GM18498 (cell line): ENCODE data around the gene TTC27.
"Not testable (repeated sequence)": the region's sequence is repeated elsewhere in the genome, so short reads cannot be mapped to it uniquely, and the experiment has no call there.

ENCODE experiments used
- ATAC-seq: cut with Tn5 transposase; IDR thresholded peaks from one replicate; pipeline ENCODE4 v1.9.1; 2021; ENCODE audit warnings: mild to moderate bottlenecking, moderate library complexity; ENCODE audit not compliant: unreplicated experiment

Gene TTC27

GRCh38 chr2:32627814-32628579 is at the start of gene TTC27:
TSS of gene TTC27 (plus strand) at chr2:32628050. CDS start at chr2:32628293, 243 bp downstream.
- ATAC-seq = peak; percentile 99

GRCh38 chr2:32591669-32592463 is 36.0 kb upstream of the TTC27 start:
- no peak for ATAC-seq

GRCh38 chr2:32594573-32594972 is 33.3 kb upstream of the TTC27 start:
- ATAC-seq = no peak

GRCh38 chr2:32611366-32611765 is 16.5 kb upstream of the TTC27 start:
- no peak for ATAC-seq

GRCh38 chr2:32611771-32612170 is 16.1 kb upstream of the TTC27 start:
- no peak for ATAC-seq

GRCh38 chr2:32614084-32614483 is 13.8 kb upstream of the TTC27 start:
- ATAC-seq = no peak

GRCh38 chr2:32617599-32618189 is 10.2 kb upstream of the TTC27 start:
- no peak for ATAC-seq

- ATAC-seq = no peak
These were observed 5.1 kb upstream of the TTC27 start for GRCh38 chr2:32622570-32623310.

GRCh38 chr2:32623311-32623706 is 4.5 kb upstream of the TTC27 start:
- no peak for ATAC-seq

GRCh38 chr2:32624812-32625211 is 3.0 kb upstream of the TTC27 start:
- no peak for ATAC-seq

GRCh38 chr2:32626639-32627221 is 1.1 kb upstream of the TTC27 start:
- no peak for ATAC-seq

- peak; percentile 40 for ATAC-seq
These were observed 423 bp upstream of the TTC27 start for GRCh38 chr2:32627441-32627813.

GRCh38 chr2:32632089-32632488 is 4.2 kb downstream of the TTC27 start:
- ATAC-seq = no peak

GRCh38 chr2:32633040-32633439 is 5.2 kb downstream of the TTC27 start:
- no peak for ATAC-seq

- not testable (repeated sequence) for ATAC-seq
These were observed 10.7 kb downstream of the TTC27 start for GRCh38 chr2:32638548-32638947.

- ATAC-seq = no peak
These were observed 13.3 kb downstream of the TTC27 start for GRCh38 chr2:32641180-32641579.

GRCh38 chr2:32647180-32647651 is 19.4 kb downstream of the TTC27 start:
- ATAC-seq = no peak

- no peak for ATAC-seq
These were observed 24.8 kb downstream of the TTC27 start for GRCh38 chr2:32652555-32653209.

- no peak for ATAC-seq
These were observed 28.2 kb downstream of the TTC27 start for GRCh38 chr2:32656069-32656468.

- ATAC-seq = no peak
These were observed 36.0 kb downstream of the TTC27 start for GRCh38 chr2:32663864-32664263.
